Measurements from ENCODE around the gene TMEM205.
"Not testable (repeated sequence)": the region's sequence is repeated elsewhere in the genome, so short reads cannot be mapped to it uniquely, and the experiment has no call there.

DNA sequence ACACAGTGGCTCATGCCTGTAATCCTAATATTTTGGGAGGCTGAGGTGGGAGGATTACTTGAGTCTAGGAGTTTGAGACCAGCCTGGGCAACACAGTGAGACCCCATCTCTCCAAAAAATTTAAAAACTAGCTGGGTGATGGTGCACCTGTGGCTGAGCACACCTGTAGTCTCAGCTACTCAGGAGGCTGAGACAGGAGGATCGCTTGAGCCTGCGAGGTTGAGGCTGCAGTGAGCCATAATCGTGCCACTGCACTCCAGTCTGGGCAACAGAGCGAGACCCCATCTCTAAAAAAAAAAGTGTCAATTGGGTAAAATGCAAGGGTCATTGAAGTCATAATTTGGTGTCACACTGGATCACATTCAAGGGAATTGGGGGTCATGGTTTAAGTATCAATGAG, 8.0 kb upstream of the TMEM205 start:
- TF ChIP-seq NR2F1 (conservative IDR thresholded peaks at IDR 0.05); TAF1 (IDR thresholded peaks at IDR 0.05; ENCODE audit: borderline replicate concordance, low read depth, low read length); DPF2 (IDR thresholded peaks at IDR 0.05); EZH2 (IDR thresholded peaks at IDR 0.05; ENCODE audit: borderline replicate concordance, control insufficient read depth, low read depth, low read length); CEBPB (IDR thresholded peaks at IDR 0.05; ENCODE audit: borderline replicate concordance in 1 of 2, low read depth in 2 of 2, low read length in 2 of 2); ZNF274 (IDR thresholded peaks at IDR 0.05; ENCODE audit: insufficient read depth, insufficient read length); MYC (IDR thresholded peaks at IDR 0.05; ENCODE audit: insufficient read depth, insufficient read length, insufficient replicate concordance, low read length, severe bottlenecking); HDAC2 (IDR thresholded peaks at IDR 0.05); POLR2A (IDR thresholded peaks at IDR 0.05; ENCODE audit: low read depth, low read length); RAD21 (IDR thresholded peaks at IDR 0.05; ENCODE audit: insufficient read depth, low read depth, low read length): not testable (repeated sequence)
- TF ChIP-seq, protein P1, sequence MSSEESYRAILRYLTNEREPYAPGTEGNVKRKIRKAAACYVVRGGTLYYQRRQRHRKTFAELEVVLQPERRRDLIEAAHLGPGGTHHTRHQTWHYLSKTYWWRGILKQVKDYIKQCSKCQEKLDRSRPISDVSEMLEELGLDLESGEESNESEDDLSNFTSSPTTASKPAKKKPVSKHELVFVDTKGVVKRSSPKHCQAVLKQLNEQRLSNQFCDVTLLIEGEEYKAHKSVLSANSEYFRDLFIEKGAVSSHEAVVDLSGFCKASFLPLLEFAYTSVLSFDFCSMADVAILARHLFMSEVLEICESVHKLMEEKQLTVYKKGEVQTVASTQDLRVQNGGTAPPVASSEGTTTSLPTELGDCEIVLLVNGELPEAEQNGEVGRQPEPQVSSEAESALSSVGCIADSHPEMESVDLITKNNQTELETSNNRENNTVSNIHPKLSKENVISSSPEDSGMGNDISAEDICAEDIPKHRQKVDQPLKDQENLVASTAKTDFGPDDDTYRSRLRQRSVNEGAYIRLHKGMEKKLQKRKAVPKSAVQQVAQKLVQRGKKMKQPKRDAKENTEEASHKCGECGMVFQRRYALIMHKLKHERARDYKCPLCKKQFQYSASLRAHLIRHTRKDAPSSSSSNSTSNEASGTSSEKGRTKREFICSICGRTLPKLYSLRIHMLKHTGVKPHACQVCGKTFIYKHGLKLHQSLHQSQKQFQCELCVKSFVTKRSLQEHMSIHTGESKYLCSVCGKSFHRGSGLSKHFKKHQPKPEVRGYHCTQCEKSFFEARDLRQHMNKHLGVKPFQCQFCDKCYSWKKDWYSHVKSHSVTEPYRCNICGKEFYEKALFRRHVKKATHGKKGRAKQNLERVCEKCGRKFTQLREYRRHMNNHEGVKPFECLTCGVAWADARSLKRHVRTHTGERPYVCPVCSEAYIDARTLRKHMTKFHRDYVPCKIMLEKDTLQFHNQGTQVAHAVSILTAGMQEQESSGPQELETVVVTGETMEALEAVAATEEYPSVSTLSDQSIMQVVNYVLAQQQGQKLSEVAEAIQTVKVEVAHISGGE (CRISPR knock-in tag; IDR thresholded peaks at IDR 0.05), result not testable (repeated sequence)
- TF ChIP-seq, protein P2, sequence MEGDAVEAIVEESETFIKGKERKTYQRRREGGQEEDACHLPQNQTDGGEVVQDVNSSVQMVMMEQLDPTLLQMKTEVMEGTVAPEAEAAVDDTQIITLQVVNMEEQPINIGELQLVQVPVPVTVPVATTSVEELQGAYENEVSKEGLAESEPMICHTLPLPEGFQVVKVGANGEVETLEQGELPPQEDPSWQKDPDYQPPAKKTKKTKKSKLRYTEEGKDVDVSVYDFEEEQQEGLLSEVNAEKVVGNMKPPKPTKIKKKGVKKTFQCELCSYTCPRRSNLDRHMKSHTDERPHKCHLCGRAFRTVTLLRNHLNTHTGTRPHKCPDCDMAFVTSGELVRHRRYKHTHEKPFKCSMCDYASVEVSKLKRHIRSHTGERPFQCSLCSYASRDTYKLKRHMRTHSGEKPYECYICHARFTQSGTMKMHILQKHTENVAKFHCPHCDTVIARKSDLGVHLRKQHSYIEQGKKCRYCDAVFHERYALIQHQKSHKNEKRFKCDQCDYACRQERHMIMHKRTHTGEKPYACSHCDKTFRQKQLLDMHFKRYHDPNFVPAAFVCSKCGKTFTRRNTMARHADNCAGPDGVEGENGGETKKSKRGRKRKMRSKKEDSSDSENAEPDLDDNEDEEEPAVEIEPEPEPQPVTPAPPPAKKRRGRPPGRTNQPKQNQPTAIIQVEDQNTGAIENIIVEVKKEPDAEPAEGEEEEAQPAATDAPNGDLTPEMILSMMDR (IDR thresholded peaks at IDR 0.05 in 2 of 3, conservative IDR thresholded peaks at IDR 0.05 in 1 of 3; ENCODE audit: control insufficient read depth in 2 of 3, extremely low read depth in 1 of 3, insufficient read depth in 1 of 3, low read depth in 3 of 3, low read length in 3 of 3), result not testable (repeated sequence)
- TF ChIP-seq, protein P3, sequence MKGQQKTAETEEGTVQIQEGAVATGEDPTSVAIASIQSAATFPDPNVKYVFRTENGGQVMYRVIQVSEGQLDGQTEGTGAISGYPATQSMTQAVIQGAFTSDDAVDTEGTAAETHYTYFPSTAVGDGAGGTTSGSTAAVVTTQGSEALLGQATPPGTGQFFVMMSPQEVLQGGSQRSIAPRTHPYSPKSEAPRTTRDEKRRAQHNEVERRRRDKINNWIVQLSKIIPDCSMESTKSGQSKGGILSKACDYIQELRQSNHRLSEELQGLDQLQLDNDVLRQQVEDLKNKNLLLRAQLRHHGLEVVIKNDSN (IDR thresholded peaks at IDR 0.05; ENCODE audit: borderline replicate concordance, extremely low read length, insufficient read depth, low read depth, low read length), result not testable (repeated sequence)
- TF ChIP-seq, protein P4, sequence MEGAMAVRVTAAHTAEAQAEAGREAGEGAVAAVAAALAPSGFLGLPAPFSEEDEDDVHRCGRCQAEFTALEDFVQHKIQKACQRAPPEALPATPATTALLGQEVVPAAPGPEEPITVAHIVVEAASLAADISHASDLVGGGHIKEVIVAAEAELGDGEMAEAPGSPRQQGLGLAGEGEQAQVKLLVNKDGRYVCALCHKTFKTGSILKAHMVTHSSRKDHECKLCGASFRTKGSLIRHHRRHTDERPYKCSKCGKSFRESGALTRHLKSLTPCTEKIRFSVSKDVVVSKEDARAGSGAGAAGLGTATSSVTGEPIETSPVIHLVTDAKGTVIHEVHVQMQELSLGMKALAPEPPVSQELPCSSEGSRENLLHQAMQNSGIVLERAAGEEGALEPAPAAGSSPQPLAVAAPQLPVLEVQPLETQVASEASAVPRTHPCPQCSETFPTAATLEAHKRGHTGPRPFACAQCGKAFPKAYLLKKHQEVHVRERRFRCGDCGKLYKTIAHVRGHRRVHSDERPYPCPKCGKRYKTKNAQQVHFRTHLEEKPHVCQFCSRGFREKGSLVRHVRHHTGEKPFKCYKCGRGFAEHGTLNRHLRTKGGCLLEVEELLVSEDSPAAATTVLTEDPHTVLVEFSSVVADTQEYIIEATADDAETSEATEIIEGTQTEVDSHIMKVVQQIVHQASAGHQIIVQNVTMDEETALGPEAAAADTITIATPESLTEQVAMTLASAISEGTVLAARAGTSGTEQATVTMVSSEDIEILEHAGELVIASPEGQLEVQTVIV (IDR thresholded peaks at IDR 0.05; ENCODE audit: borderline replicate concordance, partially characterized antibody), result not testable (repeated sequence)
